Mucosa of descending colon (tissue), 3 donors: ENCODE results near the gene SMC1B. TPM values are rescaled to one million over a fixed set of nuclear protein-coding genes. Genes with fewer than 3 reads are reported as not detected.
"Not testable (repeated sequence)": the region's sequence is repeated elsewhere in the genome, so short reads cannot be mapped to it uniquely, and the experiment has no call there.

ENCODE experiments used
- ATAC-seq: fragments of 200-7000 bp; cut with Tn5 transposase; one replicate; pipeline ENCODE4 v1.9.1; 2020; ENCODE audit warnings: mild to moderate bottlenecking, moderate library complexity
- DNase-seq, 3 donors: peaks; one replicate each; pipeline ENCODE4 v3.0.0-alpha.2; 2020
- H3K36me3 ChIP-seq: fragments of 200-600 bp; one replicate; pipeline ENCODE4 v1.8.0; 2021; ENCODE audit warnings: low read depth, mild to moderate bottlenecking
- H3K4me1 ChIP-seq: fragments of 200-600 bp; one replicate; pipeline ENCODE4 v1.8.0; 2021; ENCODE audit warnings: low read depth, mild to moderate bottlenecking
- H3K4me3 ChIP-seq: fragments of 200-600 bp; one replicate; pipeline ENCODE4 v1.8.0; 2021; ENCODE audit warnings: mild to moderate bottlenecking
- H3K9me3 ChIP-seq: fragments of 200-600 bp; one replicate; pipeline ENCODE4 v1.8.0; 2021; ENCODE audit warnings: mild to moderate bottlenecking
- CTCF ChIP-seq: fragments of 200-600 bp; IDR thresholded peaks from one replicate; pipeline ENCODE4 v1.8.0; 2022; ENCODE audit warnings: antibody characterized with exemption, mild to moderate bottlenecking
- intact Hi-C, 2 donors: fragments of 100-400 bp; cut with DNase I in 1 of 2; cut with micrococcal nuclease in 1 of 2; formaldehyde crosslinking; loops; one replicate each; pipeline versions ENCODE4 v1.11.0 to v1.11.1; 2022; cut with DNase I, micrococcal nuclease
- total RNA-seq, 3 donors: library from RNA; stranded (reverse); fragmentation: NEBNext Ultra II Directional in 2 of 3; extraction: Animal tissue kit (Norgen Biotek cat#: 25700) in 2 of 3; gene quantifications; one replicate each; pipeline versions ENCODE4 v1.2.1 to v1.2.4, GENCODE V29; 2021 to 2023
- donor health status: DM: no; HTN: no; CAD: no; lungs with moderate emphysema.
- donor health status: DM: no; HTN: no; CAD: no.
- donor health status: DM: no; HTN: yes; CAD: no.

The SMC1B gene
- total RNA-seq, 3 donors from 2014 or later, result not detected

GRCh38 chr22:45398214-45398613, 15.2 kb downstream of the SMC1B start:
- intact Hi-C loops, result no loop called here
- Histone ChIP-seq H3K4me3 (no peak overlapping the region), H3K36me3 (no peaks in the 10 kb centered on the region), H3K9me3 (no peaks in the 10 kb centered on the region), H3K4me1 (no peaks in the 10 kb centered on the region)
- TF ChIP-seq CTCF, result no peak
- DNase-seq, result no peak
- ATAC-seq, result no peak

- no peaks in the 10 kb centered on the region for H3K4me1 ChIP-seq
- intact Hi-C loops, result no loop called here
- no peaks in the 10 kb centered on the region for H3K36me3 ChIP-seq
- H3K9me3 ChIP-seq, result no peaks in the 10 kb centered on the region
- no peak overlapping the region for H3K4me3 ChIP-seq
- TF ChIP-seq CTCF, result no peak
- no peak for ATAC-seq
- DNase-seq, result no peak
Observed at GRCh38 chr22:45397806-45398205, 15.6 kb downstream of the SMC1B start.

- ATAC-seq (no peak), DNase-seq (no peak)
- H3K36me3 ChIP-seq, result no peaks in the 10 kb centered on the region
- H3K9me3 ChIP-seq, result no peaks in the 10 kb centered on the region
- no peak overlapping the region for H3K4me3 ChIP-seq
- no peak for TF ChIP-seq CTCF
- intact Hi-C loops, result no loop called here
- no peaks in the 10 kb centered on the region for H3K4me1 ChIP-seq
Observed at GRCh38 chr22:45389546-45389945, 23.9 kb downstream of the SMC1B start.

- ATAC-seq (no peak), DNase-seq (no peak)
- Histone ChIP-seq H3K9me3 (no peaks in the 10 kb centered on the region), H3K4me3 (no peak overlapping the region), H3K4me1 (no peaks in the 10 kb centered on the region), H3K36me3 (no peaks in the 10 kb centered on the region)
- intact Hi-C loops, result no loop called here
- no peak for TF ChIP-seq CTCF
Observed at GRCh38 chr22:45381348-45381747, 32.1 kb downstream of the SMC1B start.

- Histone ChIP-seq H3K9me3 (no peaks in the 10 kb centered on the region), H3K4me3 (no peak overlapping the region), H3K4me1 (no peaks in the 10 kb centered on the region), H3K36me3 (no peaks in the 10 kb centered on the region)
- DNase-seq, result peak in 1 of 3 donors; percentile 23
- ATAC-seq, result no peak
- no peak for TF ChIP-seq CTCF
- intact Hi-C loops, result no loop called here
Observed at GRCh38 chr22:45376703-45377102, 36.7 kb downstream of the SMC1B start.

GRCh38 chr22:45376009-45376408, 37.4 kb downstream of the SMC1B start:
- intact Hi-C loops, result no loop called here
- Histone ChIP-seq H3K4me1 (no peaks in the 10 kb centered on the region), H3K9me3 (no peaks in the 10 kb centered on the region), H3K4me3 (no peak overlapping the region), H3K36me3 (no peaks in the 10 kb centered on the region)
- TF ChIP-seq CTCF, result no peak
- DNase-seq (no peak), ATAC-seq (no peak)

- H3K4me3 ChIP-seq, H3K4me1 ChIP-seq, intact Hi-C loops, H3K36me3 ChIP-seq, DNase-seq, H3K9me3 ChIP-seq, ATAC-seq: not testable (repeated sequence)
Observed at GRCh38 chr22:45373592-45373991, 39.8 kb downstream of the SMC1B start.
